Prostate gland (tissue), 2 donors: Measurements from ENCODE around the gene HAPLN3.

Source experiments
- POLR2A ChIP-seq: fragments of 450-650 bp; IDR thresholded peaks from one replicate; pipeline ENCODE4 v1.6.1; 2016; ENCODE audit warnings: antibody characterized with exemption, mild to moderate bottlenecking
- TF ChIP-seq, protein P1 (sequence below), 4 experiments: fragments of 200-600 bp in 2 of 4; fragments of 450-650 bp in 2 of 4; sonication (generic) in 2 of 4; IDR thresholded peaks; 1 replicate in 3 of 4; 2 replicates in 1 of 4; pipeline ENCODE4 v1.5.1; 2016 to 2019; ENCODE audit warnings: antibody characterized with exemption in 4 of 4, mild to moderate bottlenecking in 2 of 4, moderate library complexity in 2 of 4

GRCh38 chr15:88904624-88905327 is 9.4 kb upstream of the HAPLN3 start:
- TF ChIP-seq, protein P1, sequence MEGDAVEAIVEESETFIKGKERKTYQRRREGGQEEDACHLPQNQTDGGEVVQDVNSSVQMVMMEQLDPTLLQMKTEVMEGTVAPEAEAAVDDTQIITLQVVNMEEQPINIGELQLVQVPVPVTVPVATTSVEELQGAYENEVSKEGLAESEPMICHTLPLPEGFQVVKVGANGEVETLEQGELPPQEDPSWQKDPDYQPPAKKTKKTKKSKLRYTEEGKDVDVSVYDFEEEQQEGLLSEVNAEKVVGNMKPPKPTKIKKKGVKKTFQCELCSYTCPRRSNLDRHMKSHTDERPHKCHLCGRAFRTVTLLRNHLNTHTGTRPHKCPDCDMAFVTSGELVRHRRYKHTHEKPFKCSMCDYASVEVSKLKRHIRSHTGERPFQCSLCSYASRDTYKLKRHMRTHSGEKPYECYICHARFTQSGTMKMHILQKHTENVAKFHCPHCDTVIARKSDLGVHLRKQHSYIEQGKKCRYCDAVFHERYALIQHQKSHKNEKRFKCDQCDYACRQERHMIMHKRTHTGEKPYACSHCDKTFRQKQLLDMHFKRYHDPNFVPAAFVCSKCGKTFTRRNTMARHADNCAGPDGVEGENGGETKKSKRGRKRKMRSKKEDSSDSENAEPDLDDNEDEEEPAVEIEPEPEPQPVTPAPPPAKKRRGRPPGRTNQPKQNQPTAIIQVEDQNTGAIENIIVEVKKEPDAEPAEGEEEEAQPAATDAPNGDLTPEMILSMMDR (IDR thresholded peaks at IDR 0.05), result peak; percentile 90 to 98 (median 95)
- no peak for TF ChIP-seq POLR2A
